GM23338 (cell line): Measurements from ENCODE around the gene WNT6. TPM values are rescaled to one million over a fixed set of nuclear protein-coding genes. Genes with fewer than 3 reads are reported as not detected.

Experiments
- ATAC-seq: fragments of 200-7000 bp; cut with Tn5 transposase; 3 replicates; pipeline ENCODE4 v1.9.1; 2020
- DNase-seq: peaks from one replicate; pipeline ENCODE4 v3.0.0-alpha.2; 2015; ENCODE audit warnings: low spot score
- H2AFZ ChIP-seq: fragments of 200-600 bp; sonication (generic); 2 replicates; pipeline ENCODE4 v1.8.0; 2016; ENCODE audit warnings: antibody characterized with exemption, mild to moderate bottlenecking, moderate library complexity
- H3F3A ChIP-seq: fragments of 200-600 bp; sonication (generic); replicated peaks from 2 replicates; pipeline ENCODE4 v1.8.0; 2017; ENCODE audit warnings: antibody characterized with exemption, mixed run types, low read depth
- H3K27ac ChIP-seq: fragments of 200-600 bp; sonication (generic); 2 replicates; pipeline ENCODE4 v1.6.1; 2016; ENCODE audit warnings: low read depth
- H3K27me3 ChIP-seq: fragments of 200-600 bp; sonication (generic); 2 replicates; pipeline ENCODE4 v1.8.0; 2016; ENCODE audit warnings: mild to moderate bottlenecking, mixed run types, moderate library complexity; ENCODE audit not compliant: insufficient read depth
- H3K36me3 ChIP-seq: fragments of 200-600 bp; sonication (generic); 2 replicates; pipeline ENCODE4 v1.8.0; 2016; ENCODE audit warnings: mild to moderate bottlenecking; ENCODE audit not compliant: insufficient read depth
- H3K4me1 ChIP-seq: fragments of 200-600 bp; sonication (generic); 2 replicates; pipeline ENCODE4 v1.8.0; 2016; ENCODE audit warnings: mild to moderate bottlenecking, moderate library complexity; ENCODE audit not compliant: insufficient read depth
- H3K4me2 ChIP-seq: fragments of 200-600 bp; sonication (generic); 2 replicates; pipeline ENCODE4 v1.7.1; 2017; ENCODE audit warnings: mixed run types
- H3K4me3 ChIP-seq: fragments of 200-600 bp; sonication (generic); 2 replicates; pipeline ENCODE4 v1.6.1; 2016; ENCODE audit warnings: mixed run types
- H3K79me2 ChIP-seq: fragments of 200-600 bp; sonication (generic); replicated peaks from 2 replicates; pipeline ENCODE4 v1.8.0; 2017; ENCODE audit warnings: mild to moderate bottlenecking; ENCODE audit not compliant: insufficient read depth
- H3K9me2 ChIP-seq: fragments of 200-600 bp; sonication (generic); 2 replicates; pipeline ENCODE4 v1.8.0; 2017; ENCODE audit not compliant: insufficient read depth
- H4K20me1 ChIP-seq: fragments of 200-600 bp; sonication (generic); replicated peaks from 2 replicates; pipeline ENCODE4 v1.8.0; 2017; ENCODE audit warnings: mild to moderate bottlenecking; ENCODE audit not compliant: insufficient read depth
- H3K27ac Mint-ChIP-seq: 2 replicates; pipeline ENCODE4 v1.8.0; 2020; ENCODE audit warnings: inconsistent platforms, mild to moderate bottlenecking, moderate library complexity, mixed read lengths
- H3K27me3 Mint-ChIP-seq: 3 replicates; pipeline ENCODE4 v1.8.0; 2022; ENCODE audit warnings: low read depth, mild to moderate bottlenecking, moderate library complexity, mixed read lengths, inconsistent platforms; ENCODE audit not compliant: insufficient read depth, poor library complexity
- H3K36me3 Mint-ChIP-seq: 3 replicates; pipeline ENCODE4 v1.8.0; 2021; ENCODE audit warnings: low read depth, mild to moderate bottlenecking, inconsistent platforms, moderate library complexity, mixed read lengths
- H3K4me1 Mint-ChIP-seq: 3 replicates; pipeline ENCODE4 v1.8.0; 2020; ENCODE audit warnings: mild to moderate bottlenecking, inconsistent platforms, mixed read lengths
- H3K4me3 Mint-ChIP-seq: 3 replicates; pipeline ENCODE4 v1.8.0; 2021; ENCODE audit warnings: moderate library complexity, mild to moderate bottlenecking, inconsistent platforms, mixed read lengths
- H3K9me3 Mint-ChIP-seq: 3 replicates; pipeline ENCODE4 v1.8.0; 2020; ENCODE audit warnings: moderate library complexity, mild to moderate bottlenecking, inconsistent platforms, mixed read lengths
- CREB1 ChIP-seq: fragments of 250-450 bp; sonication (Bioruptor Pico); IDR thresholded peaks from 2 replicates; pipeline ENCODE4 v1.5.0; 2020; ENCODE audit warnings: low read depth, mild to moderate bottlenecking, moderate library complexity
- CTCF ChIP-seq, 2 experiments: fragments of 200-600 bp in 1 of 2; sonication (generic) in 1 of 2; conservative IDR thresholded peaks; 2 replicates each; pipeline versions ENCODE4 v1.5.1 to v1.6.1; 2016 to 2017; ENCODE audit warnings: antibody characterized with exemption in 2 of 2, low read depth in 2 of 2, mild to moderate bottlenecking in 2 of 2, moderate library complexity in 1 of 2
- ETS1 ChIP-seq: IDR thresholded peaks from 2 replicates; pipeline ENCODE4 v1.6.1; 2016; ENCODE audit warnings: antibody characterized with exemption
- EZH2 ChIP-seq: fragments of 200-600 bp; sonication (generic); IDR thresholded peaks from one replicate; pipeline ENCODE4 v1.8.0; 2017; ENCODE audit warnings: antibody characterized with exemption, mild to moderate bottlenecking, low read depth; ENCODE audit not compliant: unreplicated experiment
- EZH2phosphoT487 ChIP-seq: fragments of 200-600 bp; sonication (generic); IDR thresholded peaks from one replicate; pipeline ENCODE4 v1.8.1; 2018; ENCODE audit warnings: antibody characterized with exemption; ENCODE audit not compliant: unreplicated experiment
- JUNB ChIP-seq: IDR thresholded peaks from one replicate; pipeline ENCODE4 v1.6.1; 2016; ENCODE audit warnings: antibody characterized with exemption; ENCODE audit not compliant: unreplicated experiment
- NANOG ChIP-seq: IDR thresholded peaks from 2 replicates; pipeline ENCODE4 v1.6.1; 2016; ENCODE audit warnings: antibody characterized with exemption, borderline replicate concordance
- POLR2AphosphoS5 ChIP-seq: IDR thresholded peaks from 2 replicates; pipeline ENCODE4 v1.6.1; 2016; ENCODE audit warnings: antibody characterized with exemption, low read depth
- REST ChIP-seq: IDR thresholded peaks from one replicate; pipeline ENCODE4 v1.6.1; 2018; ENCODE audit warnings: antibody characterized with exemption; ENCODE audit not compliant: unreplicated experiment
- STAT1 ChIP-seq: IDR thresholded peaks from one replicate; pipeline ENCODE4 v1.6.1; 2016; ENCODE audit warnings: antibody characterized with exemption; ENCODE audit not compliant: unreplicated experiment
- ZNF114 ChIP-seq: fragments of 250-450 bp; sonication (Bioruptor Pico); IDR thresholded peaks from 2 replicates; pipeline ENCODE4 v1.5.0; 2020; ENCODE audit warnings: mild to moderate bottlenecking, moderate library complexity
- ZNF331 ChIP-seq: fragments of 250-450 bp; sonication (Bioruptor Pico); IDR thresholded peaks from 2 replicates; pipeline ENCODE4 v1.5.0; 2020; ENCODE audit warnings: low read depth, mild to moderate bottlenecking, moderate library complexity
- ZNF462 ChIP-seq: fragments of 250-450 bp; sonication (Bioruptor Pico); IDR thresholded peaks from 2 replicates; pipeline ENCODE4 v1.5.0; 2020; ENCODE audit warnings: mild to moderate bottlenecking, moderate library complexity
- polyA plus RNA-seq: library from polyadenylated mRNA; unstranded; fragments of >200 nt; fragmentation: Nextera tagmentation; extraction: Ambion mirVana; gene quantifications from 2 replicates; pipeline ENCODE4 v1.2.1, GENCODE V29; 2016
- total RNA-seq: library from RNA; depleted of rRNA; stranded (reverse); fragments of >200 nt; shearing (Covaris generic); gene quantifications from 2 replicates; pipeline ENCODE4 v1.2.3, GENCODE V29; 2014

The WNT6 gene
- total and polyA plus RNA-seq, 2 experiments from 2014 or later, result not detected

- H3K4me2 ChIP-seq, result no peak overlapping the region
- H3K79me2 ChIP-seq, result no peaks in the 10 kb centered on the region
- no peaks in the 10 kb centered on the region for H3F3A ChIP-seq
- H2AFZ ChIP-seq, result no peak overlapping the region
- H3K27me3 ChIP-seq, result peaks cover 100% of the 10 kb centered on the region
- no peaks in the 10 kb centered on the region for H3K9me2 ChIP-seq
- no peak overlapping the region for H3K27ac ChIP-seq
- no peaks in the 10 kb centered on the region for H3K36me3 ChIP-seq
- H3K4me3 Mint-ChIP-seq, result no peak overlapping the region
- H3K36me3 Mint-ChIP-seq, result no peaks in the 10 kb centered on the region; the same call in 2 of the 3 replicates
- H3K27ac Mint-ChIP-seq, result no peak overlapping the region
- H3K4me1 Mint-ChIP-seq, result peaks cover 31% of the 10 kb centered on the region
- DNase-seq, result no peak
- peaks cover 6% of the 10 kb centered on the region; the same call in 2 of the 3 replicates for H3K9me3 Mint-ChIP-seq
- H3K4me1 ChIP-seq, result peaks cover 20% of the 10 kb centered on the region; the same call in 1 of the 2 replicates
- no peak for ATAC-seq
- peaks cover 23% of the 10 kb centered on the region for H4K20me1 ChIP-seq
- H3K27me3 Mint-ChIP-seq, result peaks cover 97% of the 10 kb centered on the region
- TF ChIP-seq EZH2phosphoT487 (no peak), POLR2AphosphoS5 (no peak), JUNB (no peak), ZNF462 (CRISPR knock-in tag) (no peak), CREB1 (CRISPR knock-in tag) (no peak), CTCF (conservative IDR thresholded peaks at IDR 0.05; ENCODE audit: low read depth in 2 of 2) (no peak), EZH2 (no peak), ZNF114 (CRISPR knock-in tag) (no peak), ZNF331 (no peak), NANOG (no peak), ETS1 (no peak), STAT1 (no peak), REST (no peak)
- no peak overlapping the region for H3K4me3 ChIP-seq
Measured at GRCh38 chr2:218875692-218876246, 16.2 kb downstream of the WNT6 start.
